ENCODE measurements around the gene YPEL3.

Gene YPEL3

DNA sequence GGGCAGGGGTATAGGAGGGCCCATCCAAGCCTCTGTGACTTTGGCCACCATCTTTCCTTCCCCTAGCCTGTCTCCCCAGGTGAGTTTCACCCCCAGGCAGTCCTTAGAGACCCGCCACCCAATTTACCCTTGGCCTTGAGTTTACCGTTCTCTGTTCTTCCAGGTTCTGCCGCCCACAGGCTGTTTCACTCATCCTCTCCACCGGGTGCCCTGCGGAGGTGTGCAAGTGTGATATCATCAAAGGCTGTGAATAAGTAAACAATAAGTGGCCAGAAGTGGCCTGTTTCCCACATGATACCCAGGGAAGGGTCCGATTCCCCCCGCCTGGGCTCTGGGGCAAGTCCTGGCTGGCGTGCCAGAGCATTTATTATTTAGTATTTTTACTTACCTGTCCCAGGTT, 49.8 kb downstream of the YPEL3 start:
- no peak for DNase-seq (ENCODE audit: low spot score)
